ENCODE measurements around the gene TMEM179B.
A peak's percentile ranks its signal among the peaks of the same experiment; 100 is the strongest.

The TMEM179B gene

DNA sequence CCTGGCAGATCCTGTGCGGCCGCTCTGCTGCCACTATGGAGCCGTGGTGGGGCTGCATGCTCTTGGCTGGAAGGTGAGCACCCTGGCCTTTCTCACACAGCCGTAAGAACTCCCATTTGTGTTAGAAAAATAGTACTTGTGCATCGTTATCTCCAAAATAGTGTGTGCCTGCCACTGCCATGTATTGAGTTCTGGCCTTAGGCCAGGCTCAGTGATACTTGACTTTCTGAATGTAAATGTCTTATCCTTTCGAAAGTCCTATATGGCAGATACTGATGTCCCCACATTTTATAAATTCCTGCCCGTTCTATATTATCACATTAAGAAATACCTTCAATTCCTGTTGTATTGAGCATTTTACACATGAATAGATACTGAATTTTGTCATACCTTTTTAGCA lies 4.4 kb upstream of the TMEM179B start:
- Histone ChIP-seq H3K27me3 (replicated peaks) (no peaks in the 10 kb centered on the region), H3K36me3 (replicated peaks) (peaks cover 2% of the 10 kb centered on the region), H3K4me3 (ENCODE audit: low read depth, low read length) (no peak overlapping the region), H3K27ac (no peak overlapping the region)
- no peak for DNase-seq
- in situ Hi-C loops (cut with HindIII; ENCODE audit: low pct_ligation_motif_present, low sequenced_read_pairs) = no loop called here
- TF ChIP-seq CTCF (IDR thresholded peaks at IDR 0.05; ENCODE audit: low read depth, low read length, missing control alignments) = no peak

DNA sequence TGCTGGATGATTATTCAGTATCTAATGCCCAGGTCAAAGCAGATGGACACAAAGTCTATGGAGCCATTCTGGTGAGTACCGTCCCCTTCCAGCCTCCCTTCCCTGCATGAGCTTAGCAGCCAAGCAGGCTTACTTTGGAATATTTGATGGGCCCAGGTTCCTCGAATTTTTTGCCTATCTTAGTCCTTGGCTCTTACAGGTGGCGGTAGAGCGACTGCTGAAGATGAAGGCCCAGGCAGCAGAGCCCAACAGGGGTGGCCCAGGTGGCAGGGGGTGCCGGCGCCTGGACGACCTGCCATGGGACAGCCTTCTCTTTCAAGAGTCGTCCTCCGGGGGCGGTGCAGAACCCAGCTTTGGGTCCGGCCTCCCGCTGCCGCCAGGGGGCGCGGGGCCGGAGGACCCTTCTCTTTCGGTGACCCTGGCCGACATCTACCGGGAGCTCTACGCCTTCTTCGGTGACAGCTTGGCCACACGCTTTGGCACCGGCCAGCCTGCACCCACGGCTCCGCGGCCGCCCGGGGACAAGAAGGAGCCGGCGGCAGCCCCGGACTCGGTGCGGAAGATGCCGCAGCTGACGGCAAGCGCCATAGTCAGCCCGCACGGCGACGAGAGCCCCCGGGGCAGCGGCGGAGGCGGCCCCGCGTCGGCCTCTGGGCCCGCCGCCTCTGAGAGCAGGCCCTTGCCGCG lies 741 bp upstream of the TMEM179B start:
- peak; percentile 100 for TF ChIP-seq CTCF (IDR thresholded peaks at IDR 0.05; ENCODE audit: low read depth, low read length, missing control alignments)
- Histone ChIP-seq H3K4me3 (ENCODE audit: low read depth, low read length) (peak overlapping the region; percentile 90), H3K27me3 (replicated peaks) (no peaks in the 10 kb centered on the region), H3K27ac (peak overlapping the region; percentile 65), H3K36me3 (replicated peaks) (peaks cover 15% of the 10 kb centered on the region)
- peak; percentile 75 for DNase-seq
- in situ Hi-C loops (cut with HindIII; ENCODE audit: low pct_ligation_motif_present, low sequenced_read_pairs) = no loop called here

DNA sequence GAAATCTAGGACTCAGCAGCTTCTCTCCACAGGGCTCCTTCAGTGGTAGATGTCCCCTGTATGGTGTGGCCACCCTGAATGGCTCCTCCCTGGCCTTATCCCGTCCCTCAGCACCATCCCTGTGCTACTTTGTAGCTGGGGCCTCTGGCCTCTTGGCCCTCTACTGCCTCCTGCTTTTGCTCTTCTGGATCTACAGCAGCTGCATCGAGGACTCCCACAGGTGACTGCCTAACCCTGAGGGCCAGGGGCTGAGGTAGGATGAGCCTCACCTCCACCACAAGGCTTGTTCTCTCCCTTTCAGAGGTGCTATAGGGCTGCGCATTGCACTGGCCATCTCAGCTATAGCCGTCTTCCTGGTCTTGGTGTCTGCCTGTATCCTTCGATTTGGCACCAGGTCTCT lies 1.8 kb downstream of the TMEM179B start:
- peaks cover 36% of the 10 kb centered on the region for H3K36me3 ChIP-seq (replicated peaks)
- no peaks in the 10 kb centered on the region for H3K27me3 ChIP-seq (replicated peaks)
- H3K4me3 ChIP-seq (ENCODE audit: low read depth, low read length) = no peak overlapping the region
- in situ Hi-C loops (cut with HindIII; ENCODE audit: low pct_ligation_motif_present, low sequenced_read_pairs) = no loop called here
- no peak overlapping the region for H3K27ac ChIP-seq
- TF ChIP-seq CTCF (IDR thresholded peaks at IDR 0.05; ENCODE audit: low read depth, low read length, missing control alignments) = no peak
- DNase-seq = no peak

GRCh38 chr11:62789576-62789975 lies 2.4 kb downstream of the TMEM179B start:
- Histone ChIP-seq H3K27me3 (replicated peaks) (no peaks in the 10 kb centered on the region), H3K4me3 (ENCODE audit: low read depth, low read length) (no peak overlapping the region), H3K27ac (no peak overlapping the region), H3K36me3 (replicated peaks) (peaks cover 42% of the 10 kb centered on the region)
- DNase-seq = no peak
- no peak for TF ChIP-seq CTCF (IDR thresholded peaks at IDR 0.05; ENCODE audit: low read depth, low read length, missing control alignments)
- in situ Hi-C loops (cut with HindIII; ENCODE audit: low pct_ligation_motif_present, low sequenced_read_pairs) = no loop called here

GRCh38 chr11:62791501-62792201 lies 4.4 kb downstream of the TMEM179B start, which contains the start of gene TMEM223:
Gene TMEM223, minus strand, starts transcription at chr11:62792006. Its CDS starts 12 bp downstream, at chr11:62791994.
- in situ Hi-C loops (cut with HindIII; ENCODE audit: low pct_ligation_motif_present, low sequenced_read_pairs) = no loop called here
- Histone ChIP-seq H3K27me3 (replicated peaks) (no peaks in the 10 kb centered on the region), H3K4me3 (ENCODE audit: low read depth, low read length) (peak within 1 kb of the TSS; percentile 94), H3K27ac (peak within 1 kb of the TSS; percentile 71), H3K36me3 (replicated peaks) (peaks cover 62% of the 10 kb centered on the region)
- DNase-seq = peak; percentile 68
- peak; percentile 12 for TF ChIP-seq CTCF (IDR thresholded peaks at IDR 0.05; ENCODE audit: low read depth, low read length, missing control alignments)
